T-helper 2 cell treated with Interferon-gamma antibody and Interleukin-4, amounts not matched to agents 5 μg/mL and 100 μg/mL, for 36 hours (primary cell): ENCODE data around the gene METTL21C.

ENCODE experiments used
- DNase-seq: peaks from one replicate; pipeline ENCODE4 v3.0.0; 2021; ENCODE audit warnings: low spot score
- H3K27ac Mint-ChIP-seq: one replicate; pipeline ENCODE4 v1.8.0; 2021; ENCODE audit warnings: mild to moderate bottlenecking, mixed read lengths
- H3K27me3 Mint-ChIP-seq: one replicate; pipeline ENCODE4 v1.8.0; 2021; ENCODE audit warnings: low read depth, mixed read lengths
- H3K36me3 Mint-ChIP-seq: one replicate; pipeline ENCODE4 v1.8.0; 2021; ENCODE audit warnings: low read depth, mixed read lengths
- H3K4me1 Mint-ChIP-seq: one replicate; pipeline ENCODE4 v1.8.0; 2021; ENCODE audit warnings: low read depth, mixed read lengths
- H3K4me3 Mint-ChIP-seq: one replicate; pipeline ENCODE4 v1.8.0; 2022; ENCODE audit warnings: mild to moderate bottlenecking, moderate library complexity, mixed read lengths
- H3K9me3 Mint-ChIP-seq: one replicate; pipeline ENCODE4 v1.8.0; 2021; ENCODE audit warnings: mixed read lengths

The METTL21C gene

GRCh38 chr13:102690883-102691282, 4.0 kb downstream of the METTL21C start:
- no peaks in the 10 kb centered on the region for H3K36me3 Mint-ChIP-seq
- no peak overlapping the region for H3K4me3 Mint-ChIP-seq
- H3K4me1 Mint-ChIP-seq: no peaks in the 10 kb centered on the region

GRCh38 chr13:102688306-102688973, 6.4 kb downstream of the METTL21C start:
- H3K36me3 Mint-ChIP-seq: peaks cover 1% of the 10 kb centered on the region
- H3K27me3 Mint-ChIP-seq: peaks cover 21% of the 10 kb centered on the region
- H3K27ac Mint-ChIP-seq: no peak overlapping the region
- DNase-seq: no peak
- H3K4me3 Mint-ChIP-seq: no peak overlapping the region
- no peaks in the 10 kb centered on the region for H3K9me3 Mint-ChIP-seq
- H3K4me1 Mint-ChIP-seq: peaks cover 1% of the 10 kb centered on the region

More at GRCh38 chr13:102690883-102691282, 4.0 kb downstream of the METTL21C start:
- Mint-ChIP-seq H3K27me3 (peaks cover 32% of the 10 kb centered on the region), H3K9me3 (no peaks in the 10 kb centered on the region), H3K27ac (no peak overlapping the region)
- DNase-seq: no peak

- H3K27ac Mint-ChIP-seq: no peak overlapping the region
- H3K9me3 Mint-ChIP-seq: no peaks in the 10 kb centered on the region
Observed at GRCh38 chr13:102687520-102687919, 7.3 kb downstream of the METTL21C start.

GRCh38 chr13:102686024-102686423, 8.8 kb downstream of the METTL21C start:
- Mint-ChIP-seq H3K9me3 (no peaks in the 10 kb centered on the region), H3K27ac (no peak overlapping the region), H3K4me3 (no peak overlapping the region), H3K27me3 (peaks cover 10% of the 10 kb centered on the region), H3K36me3 (peaks cover 4% of the 10 kb centered on the region), H3K4me1 (peaks cover 10% of the 10 kb centered on the region)
- DNase-seq: no peak

More at GRCh38 chr13:102687520-102687919, 7.3 kb downstream of the METTL21C start:
- peaks cover 1% of the 10 kb centered on the region for H3K36me3 Mint-ChIP-seq
- peaks cover 14% of the 10 kb centered on the region for H3K27me3 Mint-ChIP-seq
- H3K4me1 Mint-ChIP-seq: peaks cover 6% of the 10 kb centered on the region
- no peak for DNase-seq
- no peak overlapping the region for H3K4me3 Mint-ChIP-seq

- no peak overlapping the region for H3K4me3 Mint-ChIP-seq
- no peak overlapping the region for H3K27ac Mint-ChIP-seq
- peaks cover 22% of the 10 kb centered on the region for H3K36me3 Mint-ChIP-seq
- DNase-seq: no peak
- H3K27me3 Mint-ChIP-seq: peaks cover 4% of the 10 kb centered on the region
- H3K9me3 Mint-ChIP-seq: no peaks in the 10 kb centered on the region
- peaks cover 21% of the 10 kb centered on the region for H3K4me1 Mint-ChIP-seq
Observed at GRCh38 chr13:102683637-102684036, 11.2 kb downstream of the METTL21C start.

GRCh38 chr13:102682727-102683126, 12.1 kb downstream of the METTL21C start:
- peaks cover 21% of the 10 kb centered on the region for H3K4me1 Mint-ChIP-seq
- no peak overlapping the region for H3K4me3 Mint-ChIP-seq
- H3K27me3 Mint-ChIP-seq: no peaks in the 10 kb centered on the region
- H3K9me3 Mint-ChIP-seq: no peaks in the 10 kb centered on the region
- no peak overlapping the region for H3K27ac Mint-ChIP-seq
- DNase-seq: no peak
- peaks cover 26% of the 10 kb centered on the region for H3K36me3 Mint-ChIP-seq

GRCh38 chr13:102682211-102682610, 12.6 kb downstream of the METTL21C start:
- Mint-ChIP-seq H3K4me1 (peaks cover 21% of the 10 kb centered on the region), H3K27me3 (no peaks in the 10 kb centered on the region), H3K36me3 (peaks cover 30% of the 10 kb centered on the region), H3K9me3 (no peaks in the 10 kb centered on the region), H3K27ac (no peak overlapping the region), H3K4me3 (no peak overlapping the region)
- no peak for DNase-seq

- Mint-ChIP-seq H3K4me1 (peaks cover 21% of the 10 kb centered on the region), H3K27me3 (no peaks in the 10 kb centered on the region), H3K27ac (no peak overlapping the region), H3K4me3 (no peak overlapping the region), H3K36me3 (peaks cover 37% of the 10 kb centered on the region), H3K9me3 (no peaks in the 10 kb centered on the region)
- DNase-seq: no peak
Observed at GRCh38 chr13:102680842-102681740, 13.8 kb downstream of the METTL21C start.

GRCh38 chr13:102680133-102680717, 14.6 kb downstream of the METTL21C start:
- Mint-ChIP-seq H3K9me3 (no peaks in the 10 kb centered on the region), H3K4me3 (no peak overlapping the region), H3K27ac (no peak overlapping the region), H3K27me3 (no peaks in the 10 kb centered on the region), H3K4me1 (peaks cover 20% of the 10 kb centered on the region), H3K36me3 (peaks cover 42% of the 10 kb centered on the region)
- no peak for DNase-seq

GRCh38 chr13:102679449-102680132, 15.3 kb downstream of the METTL21C start:
- Mint-ChIP-seq H3K9me3 (no peaks in the 10 kb centered on the region), H3K4me1 (peaks cover 20% of the 10 kb centered on the region), H3K27me3 (no peaks in the 10 kb centered on the region), H3K36me3 (peaks cover 47% of the 10 kb centered on the region), H3K4me3 (no peak overlapping the region), H3K27ac (no peak overlapping the region)
- no peak for DNase-seq

- Mint-ChIP-seq H3K9me3 (no peaks in the 10 kb centered on the region), H3K36me3 (peaks cover 47% of the 10 kb centered on the region), H3K27me3 (no peaks in the 10 kb centered on the region), H3K4me3 (no peak overlapping the region), H3K4me1 (peaks cover 20% of the 10 kb centered on the region), H3K27ac (no peak overlapping the region)
- no peak for DNase-seq
Observed at GRCh38 chr13:102678339-102679107, 16.3 kb downstream of the METTL21C start.

GRCh38 chr13:102677122-102677521, 17.7 kb downstream of the METTL21C start:
- H3K4me1 Mint-ChIP-seq: peaks cover 14% of the 10 kb centered on the region
- H3K4me3 Mint-ChIP-seq: no peak overlapping the region
- no peak overlapping the region for H3K27ac Mint-ChIP-seq
- no peaks in the 10 kb centered on the region for H3K9me3 Mint-ChIP-seq
- no peak for DNase-seq
- H3K36me3 Mint-ChIP-seq: peaks cover 57% of the 10 kb centered on the region
- H3K27me3 Mint-ChIP-seq: no peaks in the 10 kb centered on the region

- Mint-ChIP-seq H3K36me3 (peaks cover 59% of the 10 kb centered on the region), H3K4me3 (no peak overlapping the region), H3K9me3 (no peaks in the 10 kb centered on the region), H3K4me1 (peaks cover 4% of the 10 kb centered on the region), H3K27ac (no peak overlapping the region), H3K27me3 (no peaks in the 10 kb centered on the region)
- no peak for DNase-seq
Observed at GRCh38 chr13:102675115-102675514, 19.7 kb downstream of the METTL21C start.
